ENCODE data around the gene VMAC.
"Not testable (repeated sequence)": the region's sequence is repeated elsewhere in the genome, so short reads cannot be mapped to it uniquely, and the experiment has no call there.

VMAC gene

GRCh38 chr19:5904352-5905113 lies at the start of gene VMAC:
TSS of gene VMAC (plus strand) at chr19:5904872. CDS start at chr19:5904891, 19 bp downstream.
- peak; percentile 100 for DNase-seq (ENCODE audit: low read depth)

DNA sequence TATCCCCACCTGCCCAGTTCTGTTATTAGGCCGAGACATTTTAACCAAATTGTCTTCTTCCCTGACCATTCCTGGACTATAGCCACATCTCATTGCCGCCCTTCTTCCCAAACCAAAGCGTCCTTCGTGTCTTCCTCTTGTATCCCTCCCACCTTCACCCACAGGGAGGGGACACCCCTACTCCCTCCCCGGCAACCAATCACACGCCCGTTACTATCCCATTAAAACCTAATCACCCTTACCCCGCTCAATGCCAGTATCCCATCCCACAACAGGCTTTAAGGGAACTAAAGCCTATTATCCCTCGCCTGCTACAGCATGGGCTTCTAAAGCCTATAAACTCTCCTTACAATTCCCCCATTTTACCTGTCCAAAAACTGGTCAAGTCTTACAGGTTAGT lies 49.5 kb upstream of the VMAC start:
- not testable (repeated sequence) for DNase-seq (ENCODE audit: low read depth)

GRCh38 chr19:5857203-5858081 lies 47.2 kb upstream of the VMAC start:
- DNase-seq (ENCODE audit: low read depth), result no peak

- DNase-seq (ENCODE audit: low read depth), result no peak
Measured at GRCh38 chr19:5863030-5863665, 41.5 kb upstream of the VMAC start.

GRCh38 chr19:5864013-5864720 lies 40.5 kb upstream of the VMAC start:
- DNase-seq (ENCODE audit: low read depth), result no peak

GRCh38 chr19:5864725-5865486 lies 39.8 kb upstream of the VMAC start:
- no peak for DNase-seq (ENCODE audit: low read depth)

- DNase-seq (ENCODE audit: low read depth), result no peak
Measured at GRCh38 chr19:5865772-5866171, 38.9 kb upstream of the VMAC start.

GRCh38 chr19:5867201-5868136 lies 37.2 kb upstream of the VMAC start:
- no peak for DNase-seq (ENCODE audit: low read depth)

DNA sequence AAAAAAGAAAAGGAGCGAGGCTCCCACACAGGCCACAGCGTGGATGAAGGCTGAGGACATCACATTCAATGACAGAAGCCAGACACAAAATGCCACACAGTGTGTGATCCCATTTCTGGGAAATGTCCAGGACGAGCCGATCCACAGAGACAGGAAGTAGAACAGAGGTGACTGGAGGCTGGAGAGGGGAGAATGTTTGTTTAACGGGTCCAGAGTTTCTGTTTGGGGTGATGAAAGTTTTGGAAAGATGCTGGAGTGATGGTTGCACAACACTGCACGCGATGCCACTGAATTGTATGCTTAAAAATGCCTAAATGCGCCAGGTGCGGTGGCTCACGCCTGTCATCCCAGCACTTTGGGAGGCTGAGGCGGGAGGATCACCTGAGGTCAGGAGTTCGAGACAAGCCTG lies 33.7 kb upstream of the VMAC start:
- DNase-seq (ENCODE audit: low read depth), result no peak

- DNase-seq (ENCODE audit: low read depth), result no peak
Measured at GRCh38 chr19:5873617-5874199, 31.0 kb upstream of the VMAC start.

GRCh38 chr19:5874496-5874895 lies 30.2 kb upstream of the VMAC start:
- DNase-seq (ENCODE audit: low read depth), result not testable (repeated sequence)

- DNase-seq (ENCODE audit: low read depth), result no peak
Measured at GRCh38 chr19:5877427-5877826, 27.2 kb upstream of the VMAC start.

GRCh38 chr19:5877882-5878281 lies 26.8 kb upstream of the VMAC start:
- no peak for DNase-seq (ENCODE audit: low read depth)

DNA sequence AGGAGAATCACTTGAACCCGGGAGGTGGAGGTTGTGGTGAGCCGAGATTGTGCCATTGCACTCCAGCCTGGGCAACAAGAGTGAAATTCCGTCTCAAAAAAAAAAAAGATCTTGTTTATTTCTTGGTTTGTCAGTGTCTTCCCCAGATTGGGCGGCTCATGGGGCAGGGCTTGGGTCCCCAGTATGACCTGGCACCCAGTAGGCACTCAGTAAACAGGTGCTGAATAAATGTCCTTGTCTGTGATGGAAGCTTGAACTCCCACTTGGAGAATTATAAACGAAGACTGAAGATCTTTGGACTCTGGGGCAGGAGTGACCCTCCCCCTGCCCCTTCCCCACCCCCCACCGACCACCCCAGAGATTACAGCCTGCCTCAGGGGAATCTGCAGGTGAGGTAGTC lies 24.5 kb upstream of the VMAC start:
- no peak for DNase-seq (ENCODE audit: low read depth)

DNA sequence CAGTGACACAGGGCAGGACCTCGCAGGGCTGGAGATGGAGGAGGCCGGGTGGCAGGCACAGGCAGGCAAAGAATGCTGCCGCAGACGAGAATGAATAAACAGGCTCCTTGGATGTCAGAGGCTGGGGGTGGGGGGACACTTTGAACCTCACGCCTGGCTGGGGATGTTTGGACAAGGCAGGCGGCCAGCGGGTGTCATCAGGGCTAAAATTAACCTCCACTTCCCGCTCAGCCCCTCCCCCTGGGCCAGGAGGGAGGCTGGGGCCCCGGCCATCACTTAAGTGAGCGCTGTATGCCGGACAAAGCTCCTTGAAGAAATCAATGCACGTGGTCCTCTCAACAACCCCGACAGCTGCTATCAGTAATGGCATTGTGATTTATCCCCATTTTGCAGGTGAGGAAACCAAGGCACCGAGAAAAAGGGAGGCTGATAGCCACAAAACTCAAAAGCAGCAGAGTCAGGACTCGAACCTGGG lies 24.0 kb upstream of the VMAC start:
- DNase-seq (ENCODE audit: low read depth), result no peak

DNA sequence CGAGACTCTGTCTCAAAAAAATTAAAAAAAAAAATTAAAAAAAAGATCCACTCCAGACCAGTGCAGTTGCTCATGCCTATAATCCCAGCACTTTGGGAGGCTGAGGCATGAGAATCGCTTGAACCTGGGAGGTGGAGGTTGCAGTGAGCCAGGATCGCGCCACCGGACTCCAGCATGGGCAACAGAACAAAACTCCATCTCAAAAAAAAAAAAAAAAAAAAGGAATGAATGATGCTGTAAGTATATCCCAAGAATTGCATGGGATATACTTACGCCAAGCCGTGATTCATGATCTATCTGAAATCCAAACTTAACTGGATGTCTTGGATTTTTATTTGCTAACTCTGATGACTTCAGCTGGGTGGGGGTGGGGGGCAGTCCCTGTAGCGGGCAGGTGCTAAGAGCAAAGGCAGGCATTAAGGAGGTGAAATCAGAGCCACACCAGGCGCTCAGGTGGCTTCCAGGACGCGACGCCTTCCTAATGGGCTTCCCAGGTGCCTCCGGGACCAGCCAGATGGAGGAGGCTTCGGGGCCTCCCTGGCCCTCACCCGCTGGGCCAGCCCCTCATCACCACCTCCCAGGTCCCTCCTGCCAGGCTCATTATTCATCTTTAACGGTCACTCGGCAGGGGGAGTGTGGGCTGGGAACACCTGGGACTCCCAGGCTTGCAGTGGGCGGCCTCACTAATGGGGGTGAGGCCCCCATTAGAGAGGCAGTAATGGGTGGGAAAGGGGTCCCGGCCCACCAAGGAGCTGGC lies 23.0 kb upstream of the VMAC start:
- DNase-seq (ENCODE audit: low read depth), result no peak

- DNase-seq (ENCODE audit: low read depth), result no peak
Measured at GRCh38 chr19:5882421-5882968, 22.2 kb upstream of the VMAC start.

DNA sequence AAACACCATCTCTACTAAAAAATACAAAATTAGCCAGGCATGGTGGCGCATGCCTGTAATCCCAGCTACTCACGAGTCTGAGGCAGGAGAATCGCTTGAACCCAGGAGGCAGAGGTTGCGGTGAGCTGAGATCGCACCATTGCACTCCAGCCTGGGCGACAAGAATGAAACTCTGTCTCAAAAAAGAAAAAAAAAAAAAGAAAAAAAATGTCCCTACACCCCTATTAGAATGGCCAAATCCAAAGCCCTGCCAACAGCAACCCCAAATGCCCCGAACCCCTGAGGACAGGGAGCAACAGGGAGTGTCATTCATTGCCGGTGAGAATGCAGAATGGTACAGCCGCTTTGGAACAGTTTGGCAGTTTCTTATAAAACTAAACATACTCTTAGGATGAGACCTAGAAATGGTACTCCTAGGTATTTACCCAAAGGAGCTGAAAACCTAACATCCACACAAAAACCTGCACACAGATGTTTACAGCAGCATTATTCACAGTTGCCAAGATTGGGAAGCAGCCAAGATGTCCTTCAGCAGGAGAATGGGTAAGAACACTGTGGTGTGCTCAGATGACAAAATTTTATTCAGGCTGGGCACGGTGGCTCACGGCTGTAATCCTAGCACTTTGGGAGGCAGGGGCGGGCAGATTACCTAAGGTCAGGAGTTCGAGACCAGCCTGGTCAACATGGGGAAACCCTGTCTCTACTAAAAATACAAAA lies 21.4 kb upstream of the VMAC start:
- not testable (repeated sequence) for DNase-seq (ENCODE audit: low read depth)

All from activated T-cell treated with anti-CD3 and anti-CD28 coated beads for 24 hours (primary cell).